Measurements from ENCODE around the gene OR2L8. TPM values are rescaled to one million over a fixed set of nuclear protein-coding genes. Genes with fewer than 3 reads are reported as not detected.

OR2L8 gene
- total and polyA plus RNA-seq, 2 of the 4 experiments (the other 2 are of a cell fraction), result not detected

DNA sequence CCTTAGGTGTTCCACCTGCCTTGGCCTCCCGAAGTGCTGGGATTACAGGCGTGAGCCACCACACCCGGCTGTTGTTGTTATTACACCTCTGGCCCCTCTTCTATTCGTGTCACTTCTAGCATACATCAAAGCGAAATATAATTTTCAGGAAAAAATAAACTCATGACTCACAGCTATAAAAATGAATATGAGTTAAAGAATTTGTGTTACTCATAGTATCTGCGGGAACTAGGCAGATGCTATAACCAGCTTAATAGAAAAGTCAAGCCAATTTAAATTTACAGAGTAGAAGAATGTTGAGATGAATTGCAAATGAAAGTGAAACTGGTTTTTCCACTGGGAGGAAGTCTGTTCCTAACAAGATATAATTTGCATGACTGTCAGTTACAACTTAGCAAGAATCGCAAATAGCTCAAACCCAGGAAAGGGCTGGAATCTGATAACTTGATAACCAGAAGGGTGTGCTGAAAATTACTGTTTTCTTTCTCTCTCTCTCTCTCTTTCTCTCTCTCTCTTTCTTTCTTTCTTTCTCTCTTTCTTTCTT is 42.1 kb upstream of the OR2L8 start:
- intact Hi-C loops (cut with micrococcal nuclease), result no loop called here
- BruUV-seq (replicated peaks), result no TSS peak

More for the DNA sequence above, 42.1 kb upstream of the OR2L8 start:
- Histone ChIP-seq H2BK15ac (ENCODE audit: low read depth, low read length) (no peak overlapping the region), H3K36me3 (ENCODE audit: control insufficient read depth, insufficient read depth, low read length) (no peaks in the 10 kb centered on the region), H3K79me1 (ENCODE audit: low read depth in 1 of 2, low read length in 2 of 2) (no peaks in the 10 kb centered on the region), H3K9ac (ENCODE audit: low read depth, low read length) (no peak overlapping the region), H4K8ac (ENCODE audit: low read depth in 2 of 2, low read length in 2 of 2) (no peak overlapping the region), H3K4ac (ENCODE audit: low read depth, low read length) (no peak overlapping the region), H3K4me2 (ENCODE audit: low read depth, low read length) (peak overlapping the region; percentile 62; the same call in 1 of the 2 replicates), H3K4me1 (ENCODE audit: control insufficient read depth, insufficient read depth, low read length) (no peaks in the 10 kb centered on the region), H3K4me3 (ENCODE audit: insufficient read depth, low read depth, low read length) (no peak overlapping the region), H3K23ac (ENCODE audit: low read depth, low read length) (no peak overlapping the region), H4K5ac (ENCODE audit: low read depth, low read length) (no peak overlapping the region), H3K14ac (replicated peaks; ENCODE audit: low read depth, low read length) (no peak overlapping the region), H2AK9ac (replicated peaks; ENCODE audit: low read depth, low read length, poor library complexity) (no peak overlapping the region), H2BK120ac (ENCODE audit: low read depth, low read length) (no peak overlapping the region), H2AFZ (replicated peaks; ENCODE audit: low read length, poor library complexity) (no peak overlapping the region), H3K18ac (ENCODE audit: low read depth, low read length) (no peak overlapping the region), H4K91ac (ENCODE audit: insufficient read depth, low read depth, low read length) (no peak overlapping the region), H3K27me3 (ENCODE audit: control insufficient read depth, insufficient read depth, low read length) (no peaks in the 10 kb centered on the region), H2AK5ac (ENCODE audit: low read depth, low read length) (no peak overlapping the region), H3K9me3 (ENCODE audit: control insufficient read depth, insufficient read depth, low read length) (peaks cover 9% of the 10 kb centered on the region), H3K56ac (ENCODE audit: extremely low read depth, insufficient read depth, low read length) (no peak overlapping the region), H2BK5ac (ENCODE audit: low read depth, low read length, poor library complexity, severe bottlenecking) (peak overlapping the region; percentile 54), H2BK20ac (ENCODE audit: low read depth, low read length) (no peak overlapping the region), H4K20me1 (ENCODE audit: insufficient read depth, low read length) (no peaks in the 10 kb centered on the region), H3K27ac (ENCODE audit: insufficient read depth, low read length) (no peak overlapping the region), H3K9me1 (ENCODE audit: insufficient read depth, low read length) (no peaks in the 10 kb centered on the region)
- ChIA-PET CTCF (interaction anchor here (0.6 kb wide), 1 partner anchor 22 kb away, joined by 3 read pairs; no protein-coding TSS in a partner anchor), POLR2A (ENCODE audit: unreplicated experiment) (no interaction called here)
- dilution Hi-C loops (cut with HindIII; ENCODE audit: low sequenced_read_pairs, unreplicated experiment), result no loop called here
- TF ChIP-seq POLR2A (IDR thresholded peaks at IDR 0.05; ENCODE audit: low read depth, low read length) (no peak), MAFK (IDR thresholded peaks at IDR 0.05; ENCODE audit: low read depth, low read length) (no peak), FOS (IDR thresholded peaks at IDR 0.05; ENCODE audit: low read depth, low read length) (no peak), MXI1 (IDR thresholded peaks at IDR 0.05; ENCODE audit: borderline replicate concordance, low read depth, low read length) (no peak), RCOR1 (IDR thresholded peaks at IDR 0.05; ENCODE audit: insufficient replicate concordance, low read length) (no peak), RFX5 (IDR thresholded peaks at IDR 0.05; ENCODE audit: low read depth, low read length) (no peak), NFE2L2 (IDR thresholded peaks at IDR 0.05; ENCODE audit: low read depth, low read length) (no peak), RAD21 (IDR thresholded peaks at IDR 0.05; ENCODE audit: low read length) (no peak)
- TF ChIP-seq, protein P1, sequence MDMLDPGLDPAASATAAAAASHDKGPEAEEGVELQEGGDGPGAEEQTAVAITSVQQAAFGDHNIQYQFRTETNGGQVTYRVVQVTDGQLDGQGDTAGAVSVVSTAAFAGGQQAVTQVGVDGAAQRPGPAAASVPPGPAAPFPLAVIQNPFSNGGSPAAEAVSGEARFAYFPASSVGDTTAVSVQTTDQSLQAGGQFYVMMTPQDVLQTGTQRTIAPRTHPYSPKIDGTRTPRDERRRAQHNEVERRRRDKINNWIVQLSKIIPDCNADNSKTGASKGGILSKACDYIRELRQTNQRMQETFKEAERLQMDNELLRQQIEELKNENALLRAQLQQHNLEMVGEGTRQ (IDR thresholded peaks at IDR 0.05; ENCODE audit: low read depth, low read length), result no peak
- TF ChIP-seq, protein P2, sequence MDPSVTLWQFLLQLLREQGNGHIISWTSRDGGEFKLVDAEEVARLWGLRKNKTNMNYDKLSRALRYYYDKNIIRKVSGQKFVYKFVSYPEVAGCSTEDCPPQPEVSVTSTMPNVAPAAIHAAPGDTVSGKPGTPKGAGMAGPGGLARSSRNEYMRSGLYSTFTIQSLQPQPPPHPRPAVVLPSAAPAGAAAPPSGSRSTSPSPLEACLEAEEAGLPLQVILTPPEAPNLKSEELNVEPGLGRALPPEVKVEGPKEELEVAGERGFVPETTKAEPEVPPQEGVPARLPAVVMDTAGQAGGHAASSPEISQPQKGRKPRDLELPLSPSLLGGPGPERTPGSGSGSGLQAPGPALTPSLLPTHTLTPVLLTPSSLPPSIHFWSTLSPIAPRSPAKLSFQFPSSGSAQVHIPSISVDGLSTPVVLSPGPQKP (IDR thresholded peaks at IDR 0.05; ENCODE audit: borderline replicate concordance, low read depth, low read length), result no peak
- peak; percentile 32 for DNase-seq
- no CpG with 5 or more reads among the region's 7 CpGs for whole genome bisulfite sequencing, 2 experiments (ENCODE audit: extremely low coverage in 2 of 2, insufficient read length in 1 of 2)
- in situ Hi-C loops (cut with MboI; ENCODE audit: low sequenced_read_pairs), result no loop called here
- no peak for ATAC-seq (ENCODE audit: low read depth)

All from IMR-90 (cell line).